Measurements from ENCODE around the gene RICTOR.
"Not testable (repeated sequence)": the region's sequence is repeated elsewhere in the genome, so short reads cannot be mapped to it uniquely, and the experiment has no call there.

The RICTOR gene

DNA sequence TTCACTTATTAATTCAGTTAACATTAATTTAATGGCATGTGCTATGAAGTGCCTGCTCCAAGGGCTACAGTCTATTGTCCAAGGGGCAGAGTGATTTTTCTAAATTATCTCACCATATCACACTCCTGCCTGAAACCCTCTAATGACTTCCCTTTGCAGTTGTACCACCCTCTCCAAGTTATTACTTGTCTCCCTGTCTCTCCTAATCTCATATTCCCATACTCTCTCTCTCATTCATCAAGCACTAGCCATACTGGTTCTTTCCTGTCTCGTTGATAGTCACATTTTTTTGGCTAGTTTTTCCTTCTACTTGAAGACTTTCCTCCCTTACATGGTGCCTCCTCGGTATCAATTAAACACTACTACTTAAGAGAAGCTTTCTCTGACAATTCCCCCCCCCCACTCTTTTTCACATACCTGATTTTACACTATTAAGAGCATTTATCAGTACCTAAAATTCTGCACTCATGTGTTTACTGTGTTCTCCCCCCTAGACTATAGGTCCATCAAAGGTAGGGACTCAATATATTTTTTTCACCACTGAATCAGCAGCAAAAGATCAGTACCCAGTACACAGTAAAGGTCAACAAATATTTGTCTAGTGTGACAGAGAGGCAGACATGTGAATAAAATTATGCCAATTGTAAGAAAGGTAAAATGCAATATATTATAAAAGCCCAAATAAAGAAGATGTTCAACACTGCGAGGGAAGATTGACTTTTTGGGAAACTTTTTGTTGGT is 19.0 kb downstream of the RICTOR start:
- no peak for DNase-seq (ENCODE audit: low spot score)

- DNase-seq (ENCODE audit: low spot score), result no peak
These were observed 21.0 kb downstream of the RICTOR start for GRCh38 chr5:39053189-39053588.

DNA sequence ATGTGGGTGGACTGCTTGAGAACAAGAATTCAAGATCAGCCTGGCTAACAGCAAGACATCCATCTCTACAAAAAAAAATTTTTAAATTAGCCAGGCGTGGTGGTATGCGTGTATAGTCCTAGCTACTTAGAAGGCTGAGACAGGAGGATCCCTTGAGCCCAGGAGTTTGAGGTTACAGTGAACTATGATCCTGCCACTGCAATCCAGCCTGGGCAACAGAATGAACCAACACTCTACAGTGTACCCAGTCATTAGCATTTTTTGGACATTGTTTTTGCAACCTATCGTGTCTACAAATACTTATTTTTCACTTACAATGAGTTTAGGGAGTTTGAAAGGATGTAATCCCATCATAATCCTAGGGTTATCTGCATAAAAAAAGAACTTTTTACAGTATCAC is 22.1 kb downstream of the RICTOR start:
- no peak for DNase-seq (ENCODE audit: low spot score)

GRCh38 chr5:39049315-39049714 is 24.9 kb downstream of the RICTOR start:
- no peak for DNase-seq (ENCODE audit: low spot score)

DNA sequence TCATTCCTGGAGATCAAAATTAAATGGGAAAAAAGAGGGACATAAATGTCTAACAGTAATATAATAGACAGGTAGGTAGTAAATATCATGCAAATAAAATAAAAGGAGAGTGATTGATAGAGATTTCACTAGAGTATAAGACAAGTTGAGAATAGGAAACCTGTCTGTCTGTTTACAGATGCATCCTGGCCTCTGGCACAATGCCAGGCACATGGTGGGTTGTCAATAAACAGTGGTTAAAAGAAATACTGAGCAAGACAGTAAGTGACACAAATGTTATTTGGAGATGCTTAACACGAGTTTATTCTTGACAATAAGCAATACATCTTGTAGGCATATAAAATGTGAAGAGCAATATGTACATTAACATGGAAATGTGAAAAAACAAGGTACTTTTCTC is 33.3 kb downstream of the RICTOR start:
- DNase-seq (ENCODE audit: low spot score), result no peak

GRCh38 chr5:39034493-39034892 is 39.7 kb downstream of the RICTOR start:
- not testable (repeated sequence) for DNase-seq (ENCODE audit: low spot score)

DNA sequence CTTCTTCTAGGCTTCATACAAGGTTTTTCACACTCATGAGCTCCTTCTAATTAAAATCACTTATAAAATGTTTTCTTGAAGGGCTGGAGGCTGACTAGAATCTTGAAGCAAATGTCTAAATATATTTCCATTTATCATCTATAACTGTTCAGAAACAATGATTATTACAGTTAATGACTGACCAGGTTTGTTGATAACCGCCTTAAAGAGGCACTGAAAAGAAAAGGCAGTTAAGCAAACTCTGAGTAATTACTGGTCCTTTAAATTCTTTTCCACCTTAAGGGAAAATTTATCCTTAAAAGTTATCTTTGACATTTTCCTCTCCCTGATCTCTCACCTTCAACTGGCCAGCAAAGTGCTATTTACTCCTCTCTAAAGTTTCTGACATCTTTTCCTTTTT is 43.2 kb downstream of the RICTOR start:
- DNase-seq (ENCODE audit: low spot score), result no peak

- no peak for DNase-seq (ENCODE audit: low spot score)
These were observed 48.7 kb downstream of the RICTOR start for GRCh38 chr5:39025456-39025855.

DNA sequence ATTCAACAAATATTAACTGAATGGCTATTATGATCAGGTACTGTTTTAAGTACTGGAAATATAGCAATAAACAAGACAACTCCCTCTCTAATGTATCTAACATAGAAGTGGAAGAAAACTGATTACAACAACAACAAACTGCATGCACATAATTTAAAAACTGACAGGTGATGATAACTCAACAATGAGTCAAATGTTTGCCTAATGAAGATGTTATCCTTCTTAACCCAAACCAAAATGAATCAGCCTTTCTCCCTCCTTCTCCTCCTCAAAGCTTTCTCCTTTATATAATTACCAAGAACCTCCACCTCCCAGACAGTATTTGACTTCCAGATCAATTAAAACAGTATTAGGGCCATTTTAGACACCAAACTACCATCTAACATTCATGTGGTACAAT is 49.3 kb downstream of the RICTOR start:
- DNase-seq (ENCODE audit: low spot score), result no peak

DNA sequence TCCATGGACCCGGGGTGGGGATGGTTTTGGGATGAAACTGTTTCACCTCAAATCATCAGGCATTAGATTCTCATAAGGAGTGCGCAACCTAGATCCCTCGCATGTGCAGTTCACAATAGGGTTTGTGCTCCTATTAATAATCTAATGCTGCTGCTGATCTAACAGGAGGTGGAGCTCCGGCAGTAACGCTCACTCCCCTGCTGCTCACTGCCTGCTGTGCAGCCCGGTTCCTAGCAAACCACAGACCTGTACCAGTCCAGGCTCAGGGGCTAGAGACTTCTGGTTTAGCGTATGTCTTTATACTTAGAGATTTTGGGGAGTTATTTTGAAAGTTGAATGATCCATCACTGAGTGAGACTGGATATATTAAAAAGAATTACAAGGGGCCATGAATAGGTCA is 50.2 kb downstream of the RICTOR start:
- peak; percentile 14 for DNase-seq (ENCODE audit: low spot score)

DNA sequence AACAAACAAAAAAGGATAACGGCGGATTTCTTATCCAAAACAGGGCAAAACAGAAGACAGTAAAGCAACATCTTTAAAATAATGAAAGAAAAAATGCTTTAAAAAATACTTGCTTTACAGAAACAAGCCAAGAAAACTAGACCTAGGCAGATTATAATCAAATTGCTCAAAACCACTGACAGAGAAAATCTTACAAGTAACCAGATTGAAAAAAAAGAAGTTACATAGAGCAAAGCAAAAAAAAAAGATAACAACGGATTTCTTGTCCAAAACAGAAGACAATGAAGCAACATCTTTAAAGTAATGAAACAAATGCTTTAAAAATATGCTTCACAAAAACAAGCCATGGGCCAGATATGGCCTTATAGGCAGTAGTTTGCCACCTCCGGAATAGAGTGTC is 51.1 kb downstream of the RICTOR start:
- no peak for DNase-seq (ENCODE audit: low spot score)

GRCh38 chr5:39022151-39022550 is 52.0 kb downstream of the RICTOR start:
- DNase-seq (ENCODE audit: low spot score), result no peak

DNA sequence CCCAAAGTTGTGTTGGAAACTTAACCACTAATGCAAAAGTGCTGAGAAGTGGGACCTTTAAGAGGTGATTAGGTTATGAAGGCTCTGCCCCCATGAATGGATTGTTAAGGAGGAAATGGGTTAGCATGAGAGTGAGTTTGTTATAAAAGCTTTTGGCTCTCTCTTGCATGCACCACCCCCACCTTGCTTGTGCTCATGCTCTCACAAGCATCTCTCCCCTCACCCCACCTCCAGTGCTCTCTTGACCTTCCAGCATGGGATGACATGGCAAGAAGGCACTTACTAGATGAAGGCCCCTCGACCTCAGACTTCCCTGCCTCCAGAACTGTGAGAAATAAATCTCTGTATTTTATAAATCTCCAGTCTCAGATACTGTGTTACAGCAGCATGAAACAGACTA is 52.8 kb downstream of the RICTOR start:
- no peak for DNase-seq (ENCODE audit: low spot score)

DNA sequence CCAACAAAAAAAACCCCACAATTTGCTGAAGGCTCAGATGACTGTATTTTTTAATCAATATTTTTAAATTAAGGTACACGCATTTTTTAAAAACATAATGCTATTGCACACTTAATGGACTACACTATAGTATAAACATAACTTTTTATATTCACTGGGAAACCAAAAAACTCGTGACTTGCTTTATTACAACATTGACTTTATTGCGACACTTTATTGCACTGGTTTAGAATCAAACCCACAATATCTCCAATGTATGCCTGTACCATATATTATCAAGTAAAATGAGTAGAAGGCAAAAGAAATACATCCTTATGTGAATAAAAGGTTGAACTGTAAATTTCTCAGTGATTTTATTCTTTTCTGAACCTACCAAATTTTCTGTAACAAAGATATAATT is 53.7 kb downstream of the RICTOR start:
- no peak for DNase-seq (ENCODE audit: low spot score)

DNA sequence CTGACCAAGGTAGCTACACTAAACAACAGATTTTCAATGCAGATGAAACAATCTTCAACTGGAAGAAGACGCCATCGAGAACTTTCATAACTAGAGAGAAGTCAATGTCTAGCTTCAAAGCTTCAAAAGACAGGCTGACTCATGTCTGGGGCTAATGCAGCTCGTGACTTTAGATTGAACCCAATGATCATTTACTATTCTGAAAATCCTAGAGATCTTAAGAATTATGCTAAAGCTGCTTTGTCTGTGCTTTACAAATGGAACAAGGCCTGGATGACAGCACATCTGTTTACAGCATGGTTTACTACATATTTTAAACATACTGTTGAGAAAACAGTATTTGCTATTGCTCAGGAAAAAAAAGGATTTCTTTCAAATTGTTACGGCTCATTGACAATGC is 54.9 kb downstream of the RICTOR start:
- DNase-seq (ENCODE audit: low spot score), result no peak

DNA sequence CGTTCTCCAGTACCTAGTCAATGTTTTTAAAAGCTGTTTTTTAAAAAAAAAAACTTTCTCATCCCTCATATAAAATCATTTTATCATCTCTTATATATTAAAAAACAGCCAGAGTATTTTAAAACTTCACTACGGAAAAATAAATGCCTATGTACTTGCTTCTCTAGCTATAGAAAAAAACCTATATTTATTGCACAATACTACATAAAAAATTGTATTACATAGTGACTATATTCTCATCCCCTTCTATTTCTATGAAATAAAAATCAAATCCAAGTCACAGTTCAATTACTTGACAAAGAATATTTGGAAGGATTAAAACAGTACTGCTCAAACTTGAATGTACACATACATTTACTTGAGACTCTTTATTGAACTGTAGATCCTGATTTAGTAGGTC is 56.7 kb downstream of the RICTOR start:
- DNase-seq (ENCODE audit: low spot score), result no peak

GRCh38 chr5:39016587-39017275 is 57.5 kb downstream of the RICTOR start:
- DNase-seq (ENCODE audit: low spot score), result no peak

DNA sequence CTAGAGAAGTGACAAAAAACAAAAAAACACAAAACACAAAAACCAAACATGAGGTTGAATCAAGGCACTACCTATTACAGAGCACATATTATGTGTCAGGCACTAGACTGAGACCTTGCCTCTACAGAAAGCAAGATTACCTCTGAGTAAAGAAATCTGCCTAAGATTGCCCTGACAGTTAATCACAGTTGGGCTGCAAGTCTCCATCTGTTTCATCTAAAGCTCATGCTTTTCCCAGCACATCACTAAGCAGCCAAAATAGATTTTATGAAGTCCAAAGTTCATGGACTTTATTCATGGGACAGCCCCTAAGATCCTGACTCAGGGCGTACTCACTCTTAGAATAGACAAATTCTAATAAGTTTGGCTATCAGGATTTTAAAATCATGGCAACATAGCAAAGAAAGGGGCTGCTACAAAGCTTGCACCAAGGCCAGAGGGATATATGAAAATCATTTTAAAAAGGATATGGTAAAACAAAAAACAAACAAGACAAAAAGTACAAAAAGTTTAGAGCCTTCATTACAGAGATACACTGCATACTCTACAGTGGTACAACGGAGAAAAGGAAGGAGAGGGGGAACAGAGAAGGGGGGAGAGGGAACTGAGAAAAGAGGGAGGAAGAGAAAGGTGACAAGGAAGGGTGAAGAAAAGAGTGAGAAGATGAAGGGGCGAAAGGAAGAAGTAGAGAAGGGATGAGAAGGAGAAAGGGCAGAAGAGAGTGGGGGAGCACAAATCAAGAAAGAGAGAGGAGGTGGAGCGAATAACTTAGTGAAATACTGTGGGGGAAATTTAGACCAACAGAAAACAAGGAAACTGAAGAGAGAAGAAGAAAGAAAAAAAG is 58.2 kb downstream of the RICTOR start:
- no peak for DNase-seq (ENCODE audit: low spot score)

- no peak for DNase-seq (ENCODE audit: low spot score)
These were observed 59.6 kb downstream of the RICTOR start for GRCh38 chr5:39014561-39014960.

- DNase-seq (ENCODE audit: low spot score), result no peak
These were observed 60.3 kb downstream of the RICTOR start for GRCh38 chr5:39013938-39014337.

GRCh38 chr5:39010958-39011357 is 63.2 kb downstream of the RICTOR start:
- DNase-seq (ENCODE audit: low spot score), result not testable (repeated sequence)

- DNase-seq (ENCODE audit: low spot score), result no peak
These were observed 64.2 kb downstream of the RICTOR start for GRCh38 chr5:39009981-39010380.

GRCh38 chr5:39009280-39009679 is 64.9 kb downstream of the RICTOR start:
- no peak for DNase-seq (ENCODE audit: low spot score)
